Measurements from ENCODE around the gene PLAAT4.

PLAAT4 gene, protein sequence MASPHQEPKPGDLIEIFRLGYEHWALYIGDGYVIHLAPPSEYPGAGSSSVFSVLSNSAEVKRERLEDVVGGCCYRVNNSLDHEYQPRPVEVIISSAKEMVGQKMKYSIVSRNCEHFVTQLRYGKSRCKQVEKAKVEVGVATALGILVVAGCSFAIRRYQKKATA

GRCh38 chr11:63536669-63537292 lies at the start of gene PLAAT4:
PLAAT4 (plus strand) TSS chr11:63536808; CDS start chr11:63536869, 61 bp downstream.
- peak; percentile 19 for DNase-seq

DNA sequence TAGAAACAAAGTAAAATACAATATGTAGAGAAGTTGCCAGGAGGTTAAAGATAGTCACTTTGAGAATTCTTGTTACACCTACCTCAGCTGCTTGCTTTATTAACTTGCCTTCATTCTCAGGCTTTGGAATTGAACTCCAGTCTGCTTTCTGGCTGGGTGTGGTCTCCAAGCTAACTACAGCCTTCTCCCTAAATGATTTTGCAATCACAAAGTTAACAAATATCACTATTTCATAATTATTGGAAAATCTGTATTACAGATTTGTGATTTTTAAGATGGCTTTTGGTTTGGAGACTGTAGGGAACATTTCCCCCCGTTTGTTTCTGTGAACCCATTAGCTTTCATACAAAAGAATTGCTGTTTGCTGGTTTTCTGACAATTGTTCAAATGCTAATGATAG lies 47.8 kb upstream of the PLAAT4 start:
- no peak for DNase-seq

- DNase-seq = no peak
These were observed 46.7 kb upstream of the PLAAT4 start for GRCh38 chr11:63489879-63490278.

- DNase-seq = peak; percentile 88
These were observed 45.9 kb upstream of the PLAAT4 start, which contains the start of gene PLAAT5 for GRCh38 chr11:63490551-63491239. PLAAT5 (minus strand) TSS chr11:63491167; CDS start chr11:63491034, 133 bp downstream.

- DNase-seq = no peak
These were observed 45.4 kb upstream of the PLAAT4 start for GRCh38 chr11:63491240-63491587.

- peak; percentile 83 for DNase-seq
These were observed 44.8 kb upstream of the PLAAT4 start for GRCh38 chr11:63491636-63492372.

DNA sequence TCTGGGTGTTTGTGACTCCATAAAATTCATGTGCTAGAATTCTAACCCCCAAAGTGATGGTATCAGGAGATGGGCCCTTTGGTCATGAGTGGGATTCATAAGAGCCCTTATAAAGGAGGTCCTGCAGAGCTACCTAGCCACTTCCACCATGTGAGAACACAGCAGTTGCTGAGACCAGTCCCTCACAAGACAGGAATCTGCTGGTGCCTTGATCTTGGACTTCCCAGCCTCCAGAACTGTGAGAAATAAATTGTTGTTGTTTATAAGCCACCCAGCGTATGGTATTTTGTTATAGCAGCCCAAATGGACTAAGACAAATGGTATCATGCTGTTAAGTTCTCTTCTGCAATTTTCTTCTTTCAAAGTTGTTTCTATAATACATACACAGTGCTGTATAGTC lies 44.2 kb upstream of the PLAAT4 start:
- no peak for DNase-seq

DNA sequence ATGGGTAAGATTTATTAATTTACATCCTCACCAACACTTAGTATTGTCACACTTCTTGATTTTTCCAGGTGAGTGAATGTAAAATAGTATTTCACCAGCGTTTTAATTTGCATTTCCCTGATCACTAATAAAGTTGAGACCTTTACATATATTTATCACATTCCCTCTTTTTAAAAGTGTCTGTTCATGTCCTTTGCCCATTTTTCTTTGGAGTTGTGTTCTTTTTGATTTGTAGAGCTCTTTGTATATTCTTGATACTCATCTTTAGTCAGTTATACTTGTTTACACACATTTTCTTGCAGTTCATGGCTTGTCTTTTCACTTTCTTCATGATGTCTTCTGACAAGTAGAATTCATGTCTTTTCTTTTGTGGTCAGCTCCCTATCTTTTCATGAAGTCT lies 43.5 kb upstream of the PLAAT4 start:
- no peak for DNase-seq

DNA sequence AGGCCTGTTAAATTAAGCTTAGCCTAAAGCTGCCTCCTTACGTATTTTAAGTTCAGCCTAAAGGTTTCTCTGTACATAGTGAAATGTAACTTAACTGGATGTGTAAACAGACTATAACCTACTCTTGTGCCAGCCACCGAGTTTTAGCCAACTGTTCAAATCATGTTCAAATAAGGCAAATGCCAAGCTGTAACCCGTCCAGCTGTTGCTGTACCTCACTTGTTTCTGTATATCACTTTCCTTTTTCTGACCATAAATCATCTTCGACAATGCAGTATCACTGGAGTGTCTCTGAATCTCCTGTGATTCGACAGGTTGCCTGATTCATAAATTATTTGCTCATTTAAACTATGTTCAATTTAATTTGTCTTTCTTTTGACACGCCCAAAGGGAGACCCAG lies 41.6 kb upstream of the PLAAT4 start:
- no peak for DNase-seq

DNA sequence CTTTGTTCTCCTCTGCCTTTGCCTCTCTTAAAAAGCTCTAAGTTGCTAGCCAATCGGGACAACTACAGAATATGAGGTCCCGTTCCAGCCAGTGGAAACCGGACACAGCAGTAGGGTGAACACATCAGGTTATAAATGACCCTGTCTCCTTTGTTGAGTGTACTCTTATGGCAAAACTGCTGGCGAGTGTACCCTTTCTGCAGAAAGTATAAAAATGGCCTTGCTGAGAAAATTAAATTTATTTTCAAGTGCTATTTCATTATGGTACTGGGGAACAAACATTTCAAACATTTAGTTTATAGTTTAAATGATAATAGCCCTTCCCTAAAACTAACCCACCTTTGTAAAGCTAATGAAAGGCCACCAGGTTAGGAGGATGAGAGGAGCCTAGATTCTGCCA lies 36.7 kb upstream of the PLAAT4 start:
- DNase-seq = no peak

DNA sequence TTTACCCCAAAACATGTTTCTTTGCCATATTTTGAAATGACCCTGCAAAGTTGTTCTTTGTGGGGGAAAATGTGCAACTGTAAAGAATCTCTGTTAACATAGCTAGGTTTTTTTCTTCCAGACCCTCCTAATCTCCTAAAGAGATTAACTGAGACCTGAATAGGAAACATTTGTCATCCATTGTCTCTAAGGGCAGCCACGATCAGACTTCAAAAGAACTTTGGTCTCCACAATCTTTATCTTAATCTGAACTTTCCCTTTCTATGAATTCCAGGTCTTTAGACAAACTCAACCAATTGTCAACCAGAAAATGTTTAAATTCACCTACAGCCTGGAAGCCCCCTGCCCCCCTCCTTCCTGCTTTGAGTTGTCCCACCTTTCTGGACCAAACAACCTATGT lies 35.4 kb upstream of the PLAAT4 start:
- no peak for DNase-seq

- DNase-seq = peak; percentile 57
These were observed 34.3 kb upstream of the PLAAT4 start for GRCh38 chr11:63502252-63502820.

GRCh38 chr11:63503492-63503891 lies 33.1 kb upstream of the PLAAT4 start:
- no peak for DNase-seq

DNA sequence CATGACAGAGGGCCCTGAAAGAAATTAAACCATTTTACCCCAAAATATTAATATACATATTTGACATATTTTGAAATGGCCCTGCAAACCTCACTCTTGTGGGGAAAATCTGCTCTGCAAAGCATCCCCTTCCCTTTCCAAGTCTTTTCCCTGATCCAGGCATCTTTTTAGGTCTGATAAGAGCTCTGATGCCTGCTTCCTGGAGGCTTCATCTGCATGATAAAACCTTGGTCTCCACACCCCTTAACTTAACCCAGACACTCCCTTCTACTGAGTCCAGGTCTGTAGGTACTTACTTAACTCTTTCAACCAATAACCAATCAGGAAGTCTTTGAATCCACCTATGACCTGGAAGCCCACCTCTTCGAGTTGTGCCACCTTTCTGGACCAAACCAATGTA lies 32.6 kb upstream of the PLAAT4 start:
- DNase-seq = no peak

GRCh38 chr11:63504933-63505586 lies 31.5 kb upstream of the PLAAT4 start:
- no peak for DNase-seq

- peak; percentile 82 for DNase-seq
These were observed 30.6 kb upstream of the PLAAT4 start, which contains the start of gene LGALS12 for GRCh38 chr11:63505857-63506528. LGALS12 (plus strand) TSS chr11:63506084; CDS start chr11:63506459, 375 bp downstream.

DNA sequence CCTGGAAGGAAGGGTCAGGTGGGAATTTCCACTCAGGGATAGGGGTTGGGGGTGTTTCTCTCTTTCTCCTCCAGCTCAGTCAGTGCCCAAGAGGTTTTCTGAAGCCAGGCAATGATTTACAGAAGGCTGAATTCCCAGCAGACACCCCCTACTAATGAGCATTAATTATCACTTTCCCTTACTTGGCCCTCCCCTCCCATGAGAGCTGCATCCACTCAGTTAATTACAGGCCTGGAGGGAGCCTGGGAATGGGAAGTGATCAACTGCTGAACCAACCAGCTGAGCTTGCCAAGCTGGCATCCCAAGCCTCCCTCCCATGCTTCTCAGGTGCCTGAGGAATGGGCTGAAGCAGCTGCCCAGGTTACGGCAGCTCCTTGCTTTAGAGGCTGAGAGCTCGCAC lies 29.7 kb upstream of the PLAAT4 start:
- no peak for DNase-seq

DNA sequence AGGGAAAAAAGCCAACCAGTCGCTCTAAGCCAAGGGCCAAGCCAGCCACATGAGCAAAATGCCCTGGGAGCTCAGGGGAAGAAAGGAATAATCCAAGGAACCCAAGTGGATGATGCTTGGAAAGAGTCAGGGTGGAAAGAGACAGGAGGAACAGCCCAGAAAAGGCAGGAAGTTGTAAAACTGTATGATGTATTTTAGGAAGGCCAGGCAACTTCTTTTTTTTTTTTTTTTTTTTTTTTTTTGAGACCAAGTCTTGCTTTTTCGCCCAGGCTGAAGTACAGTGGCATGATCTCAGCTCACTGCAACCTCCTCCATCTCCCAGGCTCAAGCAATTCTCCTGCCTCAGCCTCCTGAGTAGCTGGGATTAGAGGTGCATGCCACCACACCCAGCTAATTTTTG lies 29.1 kb upstream of the PLAAT4 start:
- no peak for DNase-seq

- peak; percentile 87 for DNase-seq
These were observed 28.6 kb upstream of the PLAAT4 start for GRCh38 chr11:63508009-63508408.

DNA sequence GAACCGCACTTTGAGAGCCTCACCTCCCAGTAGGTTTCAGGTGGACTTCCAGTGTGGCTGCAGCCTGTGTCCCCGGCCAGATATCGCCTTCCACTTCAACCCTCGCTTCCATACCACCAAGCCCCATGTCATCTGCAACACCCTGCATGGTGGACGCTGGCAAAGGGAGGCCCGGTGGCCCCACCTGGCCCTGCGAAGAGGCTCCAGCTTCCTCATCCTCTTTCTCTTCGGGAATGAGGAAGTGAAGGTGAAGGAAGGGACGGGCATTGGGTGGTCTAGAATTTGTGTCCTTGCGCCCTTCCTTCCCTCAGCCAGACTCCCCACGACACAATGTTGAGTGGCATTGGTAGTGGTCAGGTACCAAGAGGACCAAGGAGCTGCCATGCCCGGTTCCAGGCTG lies 27.9 kb upstream of the PLAAT4 start:
- no peak for DNase-seq

GRCh38 chr11:63510360-63511047 lies 26.1 kb upstream of the PLAAT4 start:
- DNase-seq = no peak
